Karpas-422 (cell line): ENCODE results near the gene TAMALIN. TPM values are rescaled to one million over a fixed set of nuclear protein-coding genes. Genes with fewer than 3 reads are reported as not detected.
A peak's percentile ranks its signal among the peaks of the same experiment; 100 is the strongest.

Source experiments
- DNase-seq: peaks from one replicate; pipeline ENCODE4 v3.0.0-alpha.2; 2015
- H2AFZ ChIP-seq: fragments of 200-600 bp; sonication (generic); 2 replicates; pipeline ENCODE4 v1.6.1; 2014; ENCODE audit warnings: antibody characterized with exemption, low read length, mixed read lengths
- H3K27ac ChIP-seq: fragments of 200-600 bp; sonication (generic); 2 replicates; pipeline ENCODE4 v1.5.1; 2014; ENCODE audit warnings: mild to moderate bottlenecking, low read length, moderate library complexity
- H3K27me3 ChIP-seq: fragments of 200-600 bp; sonication (generic); 2 replicates; pipeline ENCODE4 v1.6.1; 2014; ENCODE audit warnings: low read length, mixed read lengths
- H3K36me3 ChIP-seq: fragments of 200-600 bp; sonication (generic); 2 replicates; pipeline ENCODE4 v1.6.1; 2014; ENCODE audit warnings: low read length, mixed read lengths; ENCODE audit not compliant: insufficient read depth
- H3K4me1 ChIP-seq: fragments of 200-600 bp; sonication (generic); 2 replicates; pipeline ENCODE4 v1.6.1; 2014; ENCODE audit warnings: mild to moderate bottlenecking, low read length, mixed read lengths
- H3K4me2 ChIP-seq: fragments of 200-600 bp; sonication (generic); 2 replicates; pipeline ENCODE4 v1.6.1; 2014; ENCODE audit warnings: low read length, low read depth, mild to moderate bottlenecking; ENCODE audit not compliant: poor library complexity, severe bottlenecking
- H3K4me3 ChIP-seq: fragments of 200-600 bp; sonication (generic); 2 replicates; pipeline ENCODE4 v1.5.1; 2014; ENCODE audit warnings: mild to moderate bottlenecking, antibody characterized with exemption, low read length, mixed read lengths
- H3K79me2 ChIP-seq: fragments of 200-600 bp; sonication (generic); 2 replicates; pipeline ENCODE4 v1.6.1; 2014; ENCODE audit warnings: mild to moderate bottlenecking, low read length, mixed read lengths
- H3K9ac ChIP-seq: fragments of 200-600 bp; sonication (generic); 2 replicates; pipeline ENCODE4 v1.6.0; 2014; ENCODE audit warnings: low read length
- H3K9me2 ChIP-seq: fragments of 200-600 bp; sonication (generic), shearing (Covaris generic); replicated peaks from 2 replicates; pipeline ENCODE4 v1.6.0; 2014; ENCODE audit warnings: mild to moderate bottlenecking, low read length, moderate library complexity; ENCODE audit not compliant: insufficient read depth
- H3K9me3 ChIP-seq: fragments of 300-700, 200-600 bp; sonication (generic); 2 replicates; pipeline ENCODE4 v1.6.1; 2014; ENCODE audit warnings: low read length, mixed read lengths
- H4K20me1 ChIP-seq: fragments of 200-600 bp; sonication (generic); 2 replicates; pipeline ENCODE4 v1.6.1; 2014; ENCODE audit warnings: mild to moderate bottlenecking, antibody characterized with exemption, low read length, low read depth; ENCODE audit not compliant: insufficient read depth
- total RNA-seq: library from RNA; depleted of rRNA; stranded (reverse); fragments of >200 nt; shearing (Covaris generic); gene quantifications from 2 replicates; pipeline ENCODE4 v1.2.3, GENCODE V29; 2014; ENCODE audit warnings: low replicate concordance

TAMALIN gene
- total RNA-seq, 1 experiment from 2014 or later, result not detected

DNA sequence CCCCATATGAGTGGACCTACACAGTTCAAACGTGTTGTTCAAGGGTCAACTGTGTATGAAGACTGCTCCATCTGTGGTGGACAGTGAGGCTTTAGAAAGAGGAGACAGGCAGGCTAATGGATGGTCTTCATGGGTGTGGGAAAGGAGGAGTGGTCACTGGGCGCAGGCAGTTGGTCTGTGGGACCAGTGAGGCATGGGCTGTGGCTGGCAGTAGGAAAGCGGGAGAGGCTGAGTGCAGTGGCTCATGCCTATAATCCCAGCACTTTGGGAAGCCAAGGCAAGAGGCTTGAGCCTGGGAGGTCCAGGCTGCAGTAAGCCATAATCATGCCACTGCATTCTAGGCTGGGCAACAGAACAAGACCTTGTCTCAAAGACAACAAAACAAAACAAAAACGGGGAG lies 42.5 kb downstream of the TAMALIN start:
- Histone ChIP-seq H3K27me3 (no peaks in the 10 kb centered on the region), H3K27ac (no peak overlapping the region), H3K9ac (no peak overlapping the region), H3K4me3 (no peak overlapping the region), H3K9me2 (no peaks in the 10 kb centered on the region), H4K20me1 (peaks cover 7% of the 10 kb centered on the region; the same call in 1 of the 2 replicates), H3K79me2 (no peaks in the 10 kb centered on the region), H3K4me2 (no peak overlapping the region), H3K9me3 (no peaks in the 10 kb centered on the region), H2AFZ (no peak overlapping the region), H3K4me1 (peaks cover 41% of the 10 kb centered on the region), H3K36me3 (no peaks in the 10 kb centered on the region)
- DNase-seq, result no peak

DNA sequence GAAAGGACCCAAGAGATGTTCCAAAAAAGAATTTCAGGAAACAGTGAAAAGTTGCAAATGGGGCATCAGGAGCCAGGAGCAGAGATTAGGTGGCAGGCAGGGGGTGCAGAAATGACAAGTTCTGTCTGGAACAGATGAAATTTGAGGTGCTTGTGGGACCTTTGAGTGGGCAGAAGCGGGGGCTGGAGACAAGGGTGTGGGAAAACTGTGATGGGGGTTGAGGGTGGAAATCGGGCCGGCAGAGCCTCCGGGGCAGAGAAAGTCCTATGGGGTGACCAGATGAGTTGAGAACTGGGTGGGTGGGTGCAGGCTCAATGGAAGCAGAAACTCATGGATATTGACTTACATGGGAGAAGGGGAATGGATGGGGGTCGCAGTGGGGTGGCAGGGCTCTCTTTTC lies 42.9 kb downstream of the TAMALIN start:
- no peak for DNase-seq
- Histone ChIP-seq H3K9ac (0 out of 2 replicates have a peak overlapping the region, but pooled peaks have one; percentile 76), H3K9me2 (no peaks in the 10 kb centered on the region), H2AFZ (no peak overlapping the region), H3K4me1 (peaks cover 41% of the 10 kb centered on the region), H3K27me3 (no peaks in the 10 kb centered on the region), H3K9me3 (no peaks in the 10 kb centered on the region), H3K27ac (no peak overlapping the region), H3K79me2 (no peaks in the 10 kb centered on the region), H4K20me1 (peaks cover 7% of the 10 kb centered on the region; the same call in 1 of the 2 replicates), H3K36me3 (no peaks in the 10 kb centered on the region), H3K4me2 (peak overlapping the region; percentile 85), H3K4me3 (no peak overlapping the region)

DNA sequence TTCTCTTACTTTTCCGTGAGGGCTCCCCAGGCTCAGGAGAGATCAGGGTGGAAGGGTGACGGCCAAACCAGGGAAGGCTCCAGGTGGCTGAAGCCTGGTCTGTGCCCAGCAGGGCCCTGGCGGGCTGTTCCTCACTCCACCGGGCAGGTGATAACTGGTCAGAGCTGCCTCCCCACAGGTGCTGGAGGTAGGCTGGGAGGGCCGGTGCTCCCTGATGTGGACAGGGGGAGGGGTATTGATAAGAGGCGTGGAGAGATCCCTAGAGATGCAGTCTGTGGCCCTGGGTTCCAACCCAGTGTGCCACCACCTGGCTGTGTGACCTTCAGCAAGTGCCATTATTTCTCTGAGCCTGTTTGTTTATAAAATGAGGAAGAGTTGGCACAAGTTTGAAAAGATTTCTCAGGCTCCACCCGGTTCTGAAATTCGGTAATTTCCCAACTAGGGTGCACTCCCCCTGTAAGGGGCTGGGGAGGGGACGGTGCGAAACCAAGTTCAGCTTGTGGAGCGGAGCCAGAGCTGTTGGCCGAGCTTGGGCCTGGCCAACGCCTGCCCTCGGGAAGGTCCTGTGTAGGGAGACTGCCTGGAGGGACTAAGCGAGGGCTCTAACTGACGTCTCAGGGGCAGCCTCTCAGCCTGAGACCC lies 43.5 kb downstream of the TAMALIN start:
- H3K79me2 ChIP-seq, result no peaks in the 10 kb centered on the region
- no peaks in the 10 kb centered on the region for H3K27me3 ChIP-seq
- H4K20me1 ChIP-seq, result peaks cover 7% of the 10 kb centered on the region; the same call in 1 of the 2 replicates
- peak; percentile 58 for DNase-seq
- peak overlapping the region; percentile 85 for H3K4me2 ChIP-seq
- peak overlapping the region; percentile 76 for H3K9ac ChIP-seq
- peak overlapping the region; percentile 72 for H3K4me3 ChIP-seq
- H3K4me1 ChIP-seq, result peaks cover 41% of the 10 kb centered on the region
- peak overlapping the region; percentile 16; the same call in 1 of the 2 replicates for H3K27ac ChIP-seq
- peak overlapping the region; percentile 75; the same call in 1 of the 2 replicates for H2AFZ ChIP-seq
- no peaks in the 10 kb centered on the region for H3K9me2 ChIP-seq
- no peaks in the 10 kb centered on the region for H3K36me3 ChIP-seq
- H3K9me3 ChIP-seq, result no peaks in the 10 kb centered on the region

DNA sequence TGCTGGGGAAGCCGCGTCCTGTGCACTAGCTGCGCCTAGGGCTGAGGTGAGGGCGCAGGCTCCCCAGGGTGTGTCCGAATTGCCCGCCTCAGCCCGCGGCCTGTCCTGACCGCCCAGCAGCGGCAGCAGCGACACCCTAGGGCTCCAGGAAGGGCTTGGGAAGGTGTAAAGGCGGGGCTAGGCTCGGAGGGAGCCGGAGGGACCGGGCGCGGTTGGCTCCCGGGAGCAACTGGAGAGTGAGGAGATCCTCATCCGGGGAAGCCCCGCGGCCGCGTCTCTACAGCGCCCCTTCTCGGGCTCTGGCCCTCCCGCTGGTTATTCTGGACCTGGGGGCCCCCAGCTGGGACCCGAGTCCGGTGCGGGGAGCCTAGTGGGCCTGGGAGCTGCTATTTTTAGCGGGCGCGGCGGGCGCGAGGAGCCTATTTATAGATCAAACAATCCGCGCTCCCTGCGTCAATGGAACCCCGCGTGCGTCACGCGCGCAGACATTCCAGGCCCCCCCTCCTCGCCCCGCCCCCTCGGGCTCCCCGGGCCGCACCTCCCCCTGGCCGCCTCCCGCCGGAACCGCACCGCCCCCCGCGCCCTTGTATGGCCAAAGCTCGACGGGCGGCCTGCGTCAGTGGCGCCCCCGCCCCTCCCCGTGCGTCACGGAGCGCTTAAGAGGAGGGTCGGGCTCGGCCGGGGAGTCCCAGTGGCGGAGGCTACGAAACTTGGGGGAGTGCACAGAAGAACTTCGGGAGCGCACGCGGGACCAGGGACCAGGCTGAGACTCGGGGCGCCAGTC lies 44.2 kb downstream of the TAMALIN start, which contains the start of gene NR4A1:
TSS of gene NR4A1 (plus strand) at position 685 of the 784 bp plus-strand sequence. CDS start 2,887 bp downstream, outside the sequence.
- Histone ChIP-seq H3K27me3 (no peaks in the 10 kb centered on the region), H3K79me2 (no peaks in the 10 kb centered on the region), H4K20me1 (peaks cover 7% of the 10 kb centered on the region; the same call in 1 of the 2 replicates), H3K9me2 (no peaks in the 10 kb centered on the region), H3K36me3 (no peaks in the 10 kb centered on the region), H2AFZ (peak within 1 kb of the TSS; percentile 75; the same call in 1 of the 2 replicates), H3K27ac (peak within 1 kb of the TSS; percentile 16; the same call in 1 of the 2 replicates), H3K4me3 (peak within 1 kb of the TSS; percentile 72), H3K9ac (peak within 1 kb of the TSS; percentile 76), H3K4me2 (peak within 1 kb of the TSS; percentile 85), H3K9me3 (no peaks in the 10 kb centered on the region), H3K4me1 (peaks cover 37% of the 10 kb centered on the region)
- DNase-seq, result peak; percentile 97

DNA sequence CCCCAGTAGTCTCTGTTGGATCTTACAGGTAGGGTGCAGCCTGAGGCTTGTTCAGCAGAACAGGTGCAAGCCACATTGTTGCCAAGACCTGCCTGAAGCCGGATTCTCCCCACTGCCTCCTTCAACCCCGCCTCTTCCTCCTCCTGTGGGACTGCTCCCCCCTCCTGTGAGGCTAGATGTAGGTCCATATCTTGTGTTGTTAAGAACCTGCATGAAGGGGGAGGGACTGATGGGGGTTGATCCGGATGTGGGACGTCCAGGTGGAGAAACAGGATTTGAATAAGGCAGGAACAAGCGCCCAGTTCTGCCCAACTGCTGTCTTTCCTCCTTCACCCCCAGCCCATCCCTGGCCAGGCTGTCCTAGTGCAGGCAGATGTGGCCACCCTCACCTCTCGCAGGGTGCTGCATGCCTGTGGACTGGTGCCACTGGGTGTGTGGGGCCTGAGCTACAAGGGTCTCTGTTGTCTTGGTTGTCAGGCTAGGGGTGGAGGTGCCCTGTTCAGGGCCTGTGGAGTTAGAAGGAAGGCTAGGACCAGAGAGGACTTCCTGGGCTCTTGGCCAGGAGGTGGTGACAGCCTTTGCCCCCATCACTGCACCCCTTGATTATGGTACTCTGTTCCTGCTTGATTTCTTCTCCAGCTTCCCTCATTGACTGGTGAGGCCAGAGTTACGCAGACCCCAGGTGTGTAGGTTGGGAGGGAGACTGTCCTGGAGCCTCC lies 45.9 kb downstream of the TAMALIN start:
- Histone ChIP-seq H3K4me3 (peak overlapping the region; percentile 72; the same call in 1 of the 2 replicates), H3K36me3 (no peaks in the 10 kb centered on the region), H3K4me2 (peak overlapping the region; percentile 85), H3K79me2 (no peaks in the 10 kb centered on the region), H4K20me1 (peaks cover 7% of the 10 kb centered on the region; the same call in 1 of the 2 replicates), H2AFZ (no peak overlapping the region), H3K4me1 (peaks cover 34% of the 10 kb centered on the region), H3K27me3 (no peaks in the 10 kb centered on the region), H3K9me2 (no peaks in the 10 kb centered on the region), H3K9ac (peak overlapping the region; percentile 73), H3K9me3 (no peaks in the 10 kb centered on the region), H3K27ac (no peak overlapping the region)
- DNase-seq, result no peak

DNA sequence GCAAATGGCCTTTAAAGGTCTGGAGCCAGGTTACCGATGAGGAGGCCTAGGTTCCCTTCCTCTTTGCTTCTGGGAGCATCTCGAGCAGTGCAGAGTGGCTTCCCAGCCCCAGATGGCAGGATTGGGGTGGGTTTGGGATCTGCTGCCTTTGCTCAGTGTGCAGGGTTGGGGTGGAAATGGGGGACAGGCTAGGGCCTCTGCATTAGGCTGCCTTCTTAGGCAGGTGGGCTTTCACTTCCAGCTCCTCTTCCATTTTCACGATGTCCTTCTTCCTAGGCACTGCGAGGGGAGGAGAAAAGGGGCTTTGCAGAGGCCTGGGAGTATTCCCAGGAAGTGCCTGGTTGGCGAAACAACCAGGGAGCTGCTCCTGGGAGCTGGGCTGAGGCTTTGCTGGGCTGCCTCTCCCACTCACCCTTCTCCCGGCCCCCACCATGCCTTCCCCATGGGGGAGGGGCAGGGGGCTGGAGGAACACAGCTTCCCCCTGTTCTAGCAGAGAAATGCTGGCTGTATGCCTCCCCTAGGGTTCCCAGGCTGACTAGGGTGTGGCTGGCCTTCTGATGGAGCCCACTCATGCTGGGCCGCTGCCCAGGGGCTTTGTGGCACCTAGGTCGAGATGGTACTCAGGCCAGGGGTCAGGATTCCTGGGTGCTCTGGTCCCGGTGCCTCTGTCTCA lies 46.9 kb downstream of the TAMALIN start:
- no peak overlapping the region for H3K9ac ChIP-seq
- H3K9me3 ChIP-seq, result no peaks in the 10 kb centered on the region
- H3K9me2 ChIP-seq, result no peaks in the 10 kb centered on the region
- H4K20me1 ChIP-seq, result peaks cover 7% of the 10 kb centered on the region; the same call in 1 of the 2 replicates
- H3K4me2 ChIP-seq, result no peak overlapping the region
- H2AFZ ChIP-seq, result no peak overlapping the region
- H3K27me3 ChIP-seq, result no peaks in the 10 kb centered on the region
- H3K36me3 ChIP-seq, result no peaks in the 10 kb centered on the region
- H3K27ac ChIP-seq, result no peak overlapping the region
- H3K79me2 ChIP-seq, result no peaks in the 10 kb centered on the region
- no peak for DNase-seq
- H3K4me1 ChIP-seq, result peaks cover 34% of the 10 kb centered on the region
- no peak overlapping the region for H3K4me3 ChIP-seq

DNA sequence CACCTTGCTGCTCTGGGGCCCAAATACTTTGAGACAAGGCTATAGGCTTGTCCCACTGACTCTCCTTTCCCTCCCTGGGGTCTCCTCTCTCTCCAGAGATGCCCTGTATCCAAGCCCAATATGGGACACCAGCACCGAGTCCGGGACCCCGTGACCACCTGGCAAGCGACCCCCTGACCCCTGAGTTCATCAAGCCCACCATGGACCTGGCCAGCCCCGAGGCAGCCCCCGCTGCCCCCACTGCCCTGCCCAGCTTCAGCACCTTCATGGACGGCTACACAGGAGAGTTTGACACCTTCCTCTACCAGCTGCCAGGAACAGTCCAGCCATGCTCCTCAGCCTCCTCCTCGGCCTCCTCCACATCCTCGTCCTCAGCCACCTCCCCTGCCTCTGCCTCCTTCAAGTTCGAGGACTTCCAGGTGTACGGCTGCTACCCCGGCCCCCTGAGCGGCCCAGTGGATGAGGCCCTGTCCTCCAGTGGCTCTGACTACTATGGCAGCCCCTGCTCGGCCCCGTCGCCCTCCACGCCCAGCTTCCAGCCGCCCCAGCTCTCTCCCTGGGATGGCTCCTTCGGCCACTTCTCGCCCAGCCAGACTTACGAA lies 47.6 kb downstream of the TAMALIN start:
- Histone ChIP-seq H3K9ac (no peak overlapping the region), H3K27ac (no peak overlapping the region), H3K36me3 (no peaks in the 10 kb centered on the region), H3K9me2 (no peaks in the 10 kb centered on the region), H3K9me3 (no peaks in the 10 kb centered on the region), H3K4me2 (no peak overlapping the region), H3K4me3 (no peak overlapping the region), H3K4me1 (peaks cover 38% of the 10 kb centered on the region), H3K27me3 (no peaks in the 10 kb centered on the region), H3K79me2 (no peaks in the 10 kb centered on the region), H4K20me1 (peaks cover 7% of the 10 kb centered on the region; the same call in 1 of the 2 replicates), H2AFZ (no peak overlapping the region)
- no peak for DNase-seq
